EH (cell line): ENCODE data around the gene SNX9.

Experiments
- DNase-seq: peaks from one replicate; pipeline ENCODE4 v3.0.0-alpha.2; 2015; ENCODE audit warnings: low read depth

Gene SNX9

DNA sequence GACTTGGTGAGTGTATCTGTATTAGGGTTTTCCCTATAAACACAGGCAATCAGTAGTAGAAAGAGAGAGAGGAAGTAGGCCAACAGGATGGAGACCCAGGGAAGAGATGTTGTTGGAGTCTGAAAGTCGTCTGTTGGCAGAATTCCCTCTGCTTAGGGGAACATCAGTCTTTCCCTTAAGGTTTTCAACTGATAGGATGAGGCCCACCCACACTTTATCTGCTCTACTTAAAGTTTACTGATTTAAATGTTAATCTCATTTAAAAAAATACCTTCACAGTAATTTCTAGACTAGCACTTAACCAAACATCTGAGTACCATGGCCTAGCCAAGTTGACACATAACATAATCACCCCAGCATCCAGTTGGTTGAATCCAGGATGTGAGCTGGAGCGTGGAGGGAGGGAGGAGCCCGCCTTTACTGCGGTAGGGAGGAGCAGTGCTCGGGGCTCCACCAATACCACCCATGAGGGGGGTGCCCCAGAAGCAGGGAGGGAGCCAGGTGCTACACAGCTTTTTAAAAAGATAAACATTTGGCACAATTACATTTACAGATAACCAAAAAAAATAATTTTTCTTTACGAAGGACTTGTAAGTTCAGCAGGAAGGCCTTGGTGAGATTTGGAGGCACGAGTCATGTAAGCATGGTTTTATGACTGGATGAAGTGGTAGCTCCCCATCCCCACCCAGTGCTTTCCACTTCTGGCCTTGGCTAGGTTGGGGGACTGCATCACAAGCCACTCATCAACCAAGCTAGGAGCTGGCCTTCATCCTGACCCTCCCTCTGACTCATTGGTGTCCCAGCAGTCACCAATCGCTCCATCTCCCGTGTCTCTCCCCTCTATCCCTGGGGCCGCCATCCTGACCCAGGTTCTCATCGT, 18.4 kb upstream of the SNX9 start:
- DNase-seq: peak; percentile 51

- peak; percentile 13 for DNase-seq
Measured at GRCh38 chr6:157806131-157806855, 16.8 kb upstream of the SNX9 start.

GRCh38 chr6:157806856-157807215, 16.2 kb upstream of the SNX9 start:
- no peak for DNase-seq

DNA sequence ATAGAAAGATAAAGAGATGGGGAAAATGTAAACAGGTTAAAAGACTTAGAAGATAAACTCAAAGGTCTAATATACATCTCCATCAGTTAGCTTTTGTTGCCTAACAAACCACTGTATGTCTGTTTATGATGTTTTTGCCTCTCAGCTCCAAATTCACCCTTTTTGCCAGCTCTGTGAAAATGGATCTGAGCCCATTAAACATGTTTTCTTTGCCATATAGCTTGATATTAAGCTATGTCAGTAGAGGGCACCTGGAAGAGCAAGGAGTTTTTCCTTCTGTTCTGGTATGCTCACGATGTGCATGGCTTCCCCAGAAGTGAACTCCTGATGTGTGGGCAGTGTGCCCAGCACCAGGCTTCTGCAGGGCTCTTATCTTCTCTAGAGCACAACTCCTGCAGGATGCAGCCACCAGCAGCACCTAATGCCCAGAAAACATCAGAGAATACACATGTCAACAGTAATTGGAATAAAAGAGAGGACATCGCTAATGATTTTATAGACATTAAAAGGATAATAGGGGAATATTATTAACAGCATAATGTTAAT, 14.6 kb upstream of the SNX9 start:
- DNase-seq: no peak

- DNase-seq: no peak
Measured at GRCh38 chr6:157809613-157810012, 13.4 kb upstream of the SNX9 start.

- DNase-seq: no peak
Measured at GRCh38 chr6:157811137-157811475, 11.9 kb upstream of the SNX9 start.

GRCh38 chr6:157811476-157812173, 11.4 kb upstream of the SNX9 start:
- DNase-seq: peak; percentile 29

GRCh38 chr6:157812425-157813171, 10.4 kb upstream of the SNX9 start:
- no peak for DNase-seq

DNA sequence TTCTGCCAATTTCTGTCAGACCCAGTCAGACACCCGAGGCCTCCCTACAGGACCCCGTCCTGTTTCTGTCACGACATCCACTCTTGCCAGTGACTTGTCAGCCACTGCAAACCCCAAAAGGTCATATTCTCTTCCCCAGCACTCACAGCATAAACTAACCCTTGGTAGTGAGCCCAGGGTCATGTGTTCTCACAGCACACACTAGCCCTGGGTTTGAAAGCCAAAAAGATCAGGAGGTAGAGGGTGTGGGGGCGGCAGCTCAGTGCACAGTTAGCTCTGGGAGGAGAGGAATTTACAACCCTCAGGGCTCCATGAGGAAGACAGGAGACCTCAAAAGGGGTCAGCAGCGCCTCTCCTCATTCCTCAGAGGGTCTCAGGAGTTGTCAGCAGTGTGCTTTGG, 9.9 kb upstream of the SNX9 start:
- peak; percentile 45 for DNase-seq

DNA sequence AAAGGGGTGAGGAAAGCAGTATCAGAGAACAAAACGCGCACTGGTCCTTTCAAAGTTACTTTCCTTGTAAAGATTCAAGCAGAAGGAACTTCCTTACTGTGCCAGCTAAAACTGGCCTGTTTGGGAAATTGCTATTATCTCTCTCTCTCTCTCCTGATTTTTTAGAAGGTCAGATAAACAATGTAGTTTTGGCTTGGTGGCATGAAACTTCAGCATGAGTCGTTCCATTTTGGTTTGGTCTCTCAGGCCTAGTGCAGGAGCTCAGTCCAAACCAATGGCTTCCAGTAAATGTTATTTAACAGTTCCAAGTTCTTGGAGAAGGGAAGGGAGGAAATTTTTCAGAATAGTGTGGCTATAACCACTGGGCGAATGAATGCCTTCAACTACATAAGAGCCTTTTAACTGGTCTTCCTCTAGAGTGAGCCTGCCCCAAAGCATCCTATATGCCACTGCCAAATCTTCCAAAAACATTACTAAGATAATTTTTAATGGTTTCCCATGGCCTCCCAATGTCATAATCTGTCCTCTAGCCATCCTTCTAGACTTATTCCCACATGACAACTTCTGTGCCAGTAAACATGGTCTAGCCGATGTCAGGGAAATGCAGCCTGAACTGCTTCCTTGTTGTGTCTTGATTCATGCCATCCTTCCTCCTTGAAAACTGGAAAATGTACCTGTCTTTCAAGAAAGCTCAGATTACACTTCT, 9.1 kb upstream of the SNX9 start:
- DNase-seq: peak; percentile 93

DNA sequence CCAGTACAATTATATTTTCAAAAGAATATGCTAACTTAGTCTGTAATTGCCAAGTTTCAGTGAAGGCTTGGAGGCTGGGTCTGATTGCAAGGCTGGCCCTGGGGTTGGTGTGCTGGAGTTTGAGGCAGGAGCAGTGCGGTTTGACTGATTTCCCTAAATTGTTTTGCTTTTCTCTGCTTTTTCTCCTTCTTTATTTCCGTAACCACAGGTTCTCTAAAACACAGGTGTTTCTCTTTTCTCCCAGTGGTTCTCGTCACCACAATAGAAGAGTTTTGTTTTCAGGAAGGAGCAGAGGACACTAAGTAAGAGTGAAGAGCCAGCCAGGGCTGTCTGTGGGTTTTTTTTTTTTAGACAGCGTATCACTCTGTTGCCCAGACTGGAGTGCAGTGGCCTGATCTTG, 8.2 kb upstream of the SNX9 start:
- no peak for DNase-seq

DNA sequence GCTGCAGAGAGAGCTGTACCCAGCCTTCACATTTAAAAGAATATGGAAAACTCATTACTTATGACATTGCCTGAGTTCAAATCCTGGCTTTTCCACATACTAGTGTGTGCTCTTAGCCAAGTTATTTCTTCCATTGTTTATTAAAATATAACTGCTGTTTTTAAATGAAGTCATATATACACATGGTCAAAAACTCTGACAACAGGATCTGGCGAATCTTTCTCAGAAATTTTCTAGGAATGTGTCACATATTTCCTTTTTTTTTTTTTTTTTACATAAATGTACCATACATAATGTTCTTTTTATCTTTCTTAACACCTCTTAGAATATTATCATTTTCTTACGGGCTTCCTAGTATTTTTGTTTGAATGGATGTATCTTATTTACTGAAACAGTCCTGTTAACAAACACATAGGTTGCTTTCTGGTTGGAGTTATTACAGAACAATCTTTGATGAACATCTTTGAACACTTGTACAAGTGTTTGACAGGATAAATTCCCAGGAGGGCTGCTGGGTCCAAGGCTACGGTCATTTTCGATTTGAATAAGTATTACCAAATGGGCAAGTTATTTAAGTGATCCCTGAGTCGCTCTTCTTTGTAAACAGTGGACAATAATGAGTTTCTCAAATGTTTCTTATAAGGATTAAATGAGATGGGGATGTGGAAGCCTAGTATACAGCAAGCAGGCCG, 1.6 kb upstream of the SNX9 start:
- peak; percentile 52 for DNase-seq

DNA sequence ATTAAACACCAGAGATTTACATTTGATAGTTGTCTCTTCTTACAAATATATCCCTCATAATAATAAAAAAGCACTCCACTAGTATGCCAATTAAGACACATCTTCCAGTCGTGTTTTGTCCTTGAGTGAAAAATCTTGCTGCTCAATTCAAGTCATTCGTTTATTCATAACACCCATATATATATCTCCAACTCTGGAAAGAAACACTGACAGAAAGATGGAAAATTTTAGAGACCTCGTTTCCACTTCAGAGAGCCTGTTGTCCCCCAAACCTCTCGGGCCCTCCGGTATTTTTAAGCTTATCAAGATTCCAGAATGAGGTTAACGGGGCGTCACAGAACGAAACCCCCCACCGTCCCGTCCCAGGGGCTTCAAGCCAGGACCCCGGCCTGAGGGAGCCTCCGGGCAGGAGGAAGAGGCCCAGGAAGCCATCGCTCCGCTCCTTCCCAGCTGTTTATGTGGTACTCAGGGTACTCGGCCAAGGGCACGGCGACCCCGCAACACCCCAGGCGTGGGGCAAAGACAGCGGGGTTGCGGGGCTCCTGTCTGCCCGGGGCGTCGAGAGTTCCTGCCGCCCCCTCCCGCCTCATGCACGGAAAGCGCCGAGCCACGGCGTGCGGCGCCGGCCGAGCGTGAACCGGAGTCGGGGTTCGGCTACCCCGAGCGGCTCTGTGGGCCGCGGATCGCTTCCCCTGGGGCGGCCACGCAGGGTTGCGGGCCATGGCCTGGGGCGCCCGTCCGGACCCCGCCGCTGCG, 623 bp upstream of the SNX9 start:
- no peak for DNase-seq

DNA sequence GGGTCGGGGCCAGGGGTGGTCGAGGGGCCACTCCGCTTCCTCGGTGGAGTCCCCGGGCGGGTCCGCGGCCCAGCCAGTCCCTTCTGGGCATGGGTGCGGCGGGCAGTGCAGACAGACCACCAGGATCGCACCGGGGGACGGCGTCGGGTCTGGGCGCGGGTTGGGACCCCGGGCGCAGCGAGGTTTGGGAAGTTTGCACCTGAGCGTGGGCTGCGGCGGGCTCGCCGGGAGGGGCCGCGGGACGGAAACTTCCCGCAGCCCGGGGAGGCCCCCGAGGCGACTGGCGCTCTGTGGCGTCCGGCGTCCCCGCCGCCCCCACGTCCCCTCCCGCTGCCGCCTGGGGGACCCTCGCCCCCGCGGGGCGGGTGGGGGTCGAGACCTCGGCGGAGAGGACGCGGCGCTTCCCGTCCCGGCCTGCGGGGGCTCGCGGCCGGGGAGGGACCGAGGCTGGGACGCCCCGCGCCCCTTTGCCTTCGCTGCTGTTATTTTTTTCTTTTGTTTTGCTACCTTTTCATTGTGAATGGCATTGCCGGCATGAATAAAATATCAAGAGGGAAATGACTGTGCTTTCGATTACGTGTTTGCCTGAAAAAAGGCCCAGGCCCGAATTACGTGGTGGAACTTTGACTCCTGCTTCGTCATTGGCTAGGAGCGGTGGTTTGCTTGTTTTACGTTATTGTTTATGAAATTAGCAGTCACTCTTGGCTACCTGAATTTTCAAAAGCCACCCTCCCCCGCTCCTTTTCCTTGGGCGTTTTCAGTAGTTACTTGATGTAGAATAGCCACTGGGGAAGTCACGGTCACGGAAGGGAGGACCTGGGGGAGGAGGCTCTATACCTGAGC, 703 bp downstream of the SNX9 start:
- peak; percentile 61 for DNase-seq

- peak; percentile 86 for DNase-seq
Measured at GRCh38 chr6:157825243-157825904, 2.3 kb downstream of the SNX9 start.

GRCh38 chr6:157830354-157831017, 7.4 kb downstream of the SNX9 start:
- no peak for DNase-seq

- DNase-seq: no peak
Measured at GRCh38 chr6:157831018-157831369, 7.9 kb downstream of the SNX9 start.
